G401 (cell line): ENCODE results near the gene RFXAP. TPM values are rescaled to one million over a fixed set of nuclear protein-coding genes. Genes with fewer than 3 reads are reported as not detected.

Source experiments
- DNase-seq: peaks from one replicate; pipeline ENCODE4 v3.0.0-alpha.2; 2015; ENCODE audit warnings: low spot score
- in situ Hi-C: cut with HindIII; loops from 2 replicates; pipeline ENCODE4 v1.10.0; 2016; ENCODE audit warnings: low sequenced_read_pairs, mixed read lengths
- total RNA-seq: library from RNA; depleted of rRNA; stranded (reverse); fragments of >200 nt; shearing (Covaris generic); gene quantifications from 2 replicates; pipeline ENCODE4 v1.2.3, GENCODE V29; 2014; rRNA removed

RFXAP gene
- total RNA-seq, 1 experiment from 2014 or later: 12.6 TPM

- in situ Hi-C loops: loop anchor here (25.0 kb wide), 1 partner anchor 129 kb away; the partner anchor contains the start of gene ALG5
- peak; percentile 37 for DNase-seq
Observed at GRCh38 chr13:36858290-36858689, 39.3 kb downstream of the RFXAP start.

DNA sequence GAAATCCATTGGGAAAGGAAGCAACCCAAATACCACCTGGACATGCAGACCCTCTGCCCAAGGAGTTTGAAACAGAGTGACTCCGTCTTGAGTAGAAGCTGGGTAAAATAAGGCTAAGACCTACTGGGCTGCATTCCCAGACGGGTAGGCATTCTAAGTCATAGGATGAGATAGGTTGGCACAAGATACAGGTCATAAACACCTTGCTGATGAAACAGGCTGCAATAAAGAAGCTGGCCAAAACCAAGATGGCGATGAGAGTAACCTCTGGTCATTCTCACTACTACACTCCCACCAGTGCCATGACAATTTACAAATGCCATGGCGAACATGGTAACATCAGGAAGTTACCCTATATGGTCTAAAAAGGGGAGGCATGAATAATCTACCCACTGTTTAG is 40.2 kb downstream of the RFXAP start:
- in situ Hi-C loops: loop anchor here (25.0 kb wide), 1 partner anchor 128 kb away; the partner anchor contains the start of gene ALG5

DNA sequence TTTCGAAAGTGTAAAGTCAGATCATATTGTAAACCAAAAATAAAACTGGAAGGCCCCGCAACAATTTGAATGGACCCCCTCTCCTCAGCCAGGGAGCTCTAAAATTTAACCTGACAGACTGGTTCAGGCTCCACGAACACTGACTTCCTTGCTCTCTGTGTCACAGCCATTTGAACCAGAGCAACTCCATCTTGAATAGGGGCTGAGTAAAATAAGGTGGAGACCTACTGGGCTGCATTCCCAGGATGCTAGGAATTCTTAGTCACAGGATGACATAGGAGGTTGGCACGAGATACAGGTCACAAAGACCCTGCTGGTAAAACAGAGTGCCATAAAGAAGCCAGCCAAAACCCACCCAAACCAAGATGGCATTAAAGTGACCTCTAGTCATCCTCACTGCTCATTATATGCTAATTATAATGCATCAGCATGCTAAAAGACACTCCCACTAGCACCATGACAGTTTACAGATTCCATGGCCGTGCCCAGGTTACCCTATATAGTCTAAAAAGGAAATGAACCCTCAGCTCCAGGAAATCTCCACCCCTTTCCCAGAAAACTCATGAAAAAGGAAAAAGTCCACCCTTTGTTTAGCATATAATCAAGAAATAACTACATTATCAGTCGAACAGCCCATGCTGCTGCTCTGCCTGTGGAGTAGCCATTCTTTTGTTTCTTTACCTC is 43.1 kb downstream of the RFXAP start:
- DNase-seq: no peak
- in situ Hi-C loops: loop anchor here (25.0 kb wide), 1 partner anchor 125 kb away; the partner anchor contains the start of gene ALG5

More for the DNA sequence above, 40.2 kb downstream of the RFXAP start:
- DNase-seq: no peak

- no peak for DNase-seq
- in situ Hi-C loops: loop anchor here (25.0 kb wide), 1 partner anchor 125 kb away; the partner anchor contains the start of gene ALG5
Observed at GRCh38 chr13:36862722-36863121, 43.7 kb downstream of the RFXAP start.

GRCh38 chr13:36865265-36865664 is 46.2 kb downstream of the RFXAP start:
- DNase-seq: no peak

GRCh38 chr13:36866232-36866631 is 47.2 kb downstream of the RFXAP start:
- DNase-seq: no peak
- in situ Hi-C loops: loop anchor here (25.0 kb wide), 1 partner anchor 121 kb away; the partner anchor contains the start of gene ALG5

More at GRCh38 chr13:36865265-36865664, 46.2 kb downstream of the RFXAP start:
- in situ Hi-C loops: loop anchor here (25.0 kb wide), 1 partner anchor 122 kb away; the partner anchor contains the start of gene ALG5

DNA sequence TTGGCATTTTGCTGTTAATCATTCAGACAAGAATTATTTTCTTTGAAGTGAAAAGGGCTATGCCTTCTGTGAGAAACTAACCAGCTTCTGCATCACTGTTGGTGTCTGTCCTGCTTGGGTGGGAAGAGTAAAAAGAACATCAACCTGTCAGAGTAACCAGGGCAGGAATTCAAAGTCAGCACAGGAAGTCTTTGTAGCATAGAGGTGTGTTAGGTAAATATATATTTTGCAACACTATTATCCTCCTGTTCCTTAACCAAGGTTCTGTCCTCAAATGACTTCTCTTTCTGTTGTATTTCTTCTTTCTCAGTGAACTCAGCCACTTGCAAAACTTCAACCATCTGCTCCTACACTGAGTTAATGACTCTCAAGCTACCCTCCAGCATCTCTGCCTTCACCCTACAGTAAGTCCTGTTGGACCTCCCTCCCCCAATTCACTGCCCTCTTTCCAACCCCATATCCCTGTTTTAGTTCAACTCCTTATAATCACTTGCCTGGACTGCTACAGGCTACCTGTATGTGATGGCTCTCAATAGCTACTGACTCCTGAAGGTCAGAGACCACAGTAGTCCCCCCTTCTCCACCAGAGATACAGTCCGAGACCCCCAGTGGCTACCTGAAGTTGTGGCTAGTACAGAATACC is 51.1 kb downstream of the RFXAP start:
- in situ Hi-C loops: loop anchor here (25.0 kb wide), 1 partner anchor 117 kb away; the partner anchor contains the start of gene ALG5
- no peak for DNase-seq

DNA sequence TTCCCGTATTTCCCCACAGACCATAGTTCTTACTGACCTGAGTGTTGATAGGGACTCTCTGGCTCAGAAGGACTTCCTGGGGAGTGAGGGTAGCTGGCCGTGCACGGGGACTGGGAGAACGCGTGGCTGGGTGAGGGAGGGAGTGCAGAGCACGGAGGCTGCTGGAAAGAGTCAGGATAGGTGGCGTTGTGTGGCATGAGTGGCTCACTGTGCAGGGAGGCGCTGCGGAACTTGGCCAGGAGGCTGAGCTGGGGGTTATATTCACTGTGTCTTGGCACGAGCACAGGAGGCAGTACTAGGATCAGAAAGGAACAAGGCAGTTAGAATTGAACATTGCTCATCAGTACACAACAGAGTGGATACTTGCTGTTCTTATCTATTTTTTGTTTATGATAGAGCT is 53.6 kb downstream of the RFXAP start:
- DNase-seq: peak; percentile 14
- in situ Hi-C loops: loop anchor here (25.0 kb wide), 1 partner anchor 115 kb away; the partner anchor contains the start of gene ALG5

DNA sequence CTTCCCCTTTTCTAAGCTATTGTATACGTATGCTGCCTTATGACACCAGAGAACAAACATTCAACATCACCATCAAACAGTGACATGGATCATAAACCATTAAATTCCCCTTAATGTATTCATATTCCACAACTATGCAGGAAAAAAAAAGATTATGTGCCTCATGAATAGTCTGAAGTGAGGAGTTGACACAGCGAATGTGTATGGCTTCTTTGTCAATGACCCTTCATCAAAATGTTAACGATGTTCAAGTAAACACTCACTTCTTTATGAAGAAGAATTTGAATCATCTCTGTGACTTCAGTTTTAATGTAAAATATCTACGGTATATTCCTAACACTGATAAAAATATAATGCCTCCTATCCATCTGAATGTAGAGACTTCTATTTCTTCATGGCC is 56.4 kb downstream of the RFXAP start:
- in situ Hi-C loops: no loop called here
- DNase-seq: no peak

DNA sequence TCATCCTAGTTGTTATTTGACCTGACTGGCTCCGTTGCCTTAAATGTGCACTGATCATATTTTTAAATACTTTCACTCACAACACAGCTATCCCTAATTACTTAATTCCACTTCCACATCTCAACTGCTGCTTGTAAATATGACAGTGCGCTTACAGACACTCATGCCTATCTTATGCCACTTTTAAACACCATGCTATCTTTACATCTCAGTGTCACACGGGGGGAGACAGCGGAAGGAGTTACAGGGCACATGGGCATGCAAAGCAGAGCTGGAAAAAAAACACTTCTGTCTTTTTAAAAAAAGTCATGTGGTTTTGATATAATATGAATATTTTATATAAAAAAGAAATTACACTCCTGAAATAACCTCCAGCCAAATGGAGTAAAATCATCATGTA is 56.9 kb downstream of the RFXAP start:
- in situ Hi-C loops: no loop called here
- DNase-seq: no peak

Other genes with a start within 250 kb of the RFXAP start
- not detected in 2 replicates for gene SERTM1, start 145.2 kb upstream of the RFXAP start, total RNA-seq
- 22.3 and 29.2 TPM in 2 replicates for gene SMAD9, start 101.0 kb downstream of the RFXAP start, total RNA-seq
- gene ALG5, start 180.1 kb downstream of the RFXAP start, total RNA-seq: 7.4 and 14.7 TPM in 2 replicates
- gene EXOSC8, start 181.6 kb downstream of the RFXAP start, total RNA-seq: 80.3 and 81.7 TPM in 2 replicates
- gene SUPT20H, start 240.5 kb downstream of the RFXAP start, total RNA-seq: 45.2 and 72.7 TPM in 2 replicates